Progenitor cell of endocrine pancreas (in vitro differentiated cells): Measurements from ENCODE around the gene PDIA6. TPM values are rescaled to one million over a fixed set of nuclear protein-coding genes. Genes with fewer than 3 reads are reported as not detected.

Experiments used
- DNase-seq: peaks from one replicate; pipeline ENCODE4 v3.0.0; 2021; ENCODE audit warnings: low spot score; ENCODE audit not compliant: unreplicated experiment
- H3K27ac Mint-ChIP-seq: 2 replicates; pipeline ENCODE4 v1.8.0; 2021; ENCODE audit warnings: mild to moderate bottlenecking, moderate library complexity, mixed read lengths
- H3K27me3 Mint-ChIP-seq: 2 replicates; pipeline ENCODE4 v1.8.0; 2021; ENCODE audit warnings: mixed read lengths
- H3K36me3 Mint-ChIP-seq: 2 replicates; pipeline ENCODE4 v1.8.0; 2022; ENCODE audit warnings: mixed read lengths; ENCODE audit not compliant: insufficient read depth
- H3K4me1 Mint-ChIP-seq: 2 replicates; pipeline ENCODE4 v1.8.0; 2021; ENCODE audit warnings: low read depth, mixed read lengths
- H3K4me3 Mint-ChIP-seq: 2 replicates; pipeline ENCODE4 v1.8.0; 2021; ENCODE audit warnings: low read depth, mild to moderate bottlenecking, moderate library complexity, mixed read lengths
- H3K9me3 Mint-ChIP-seq: 2 replicates; pipeline ENCODE4 v1.8.0; 2021; ENCODE audit warnings: low read depth, mixed read lengths
- total RNA-seq: library from RNA; stranded (reverse); gene quantifications from 2 replicates; pipeline ENCODE4 v1.2.1, GENCODE V29; 2021
- TF ChIP-seq, protein P1 (sequence below): fragments of 200-600 bp; sonication (generic); IDR thresholded peaks from one replicate; pipeline ENCODE4 v1.5.0; 2021; ENCODE audit warnings: antibody characterized with exemption, mild to moderate bottlenecking; ENCODE audit not compliant: unreplicated experiment

The PDIA6 gene
- total RNA-seq, 1 donor from 2014 or later = 249 TPM

DNA sequence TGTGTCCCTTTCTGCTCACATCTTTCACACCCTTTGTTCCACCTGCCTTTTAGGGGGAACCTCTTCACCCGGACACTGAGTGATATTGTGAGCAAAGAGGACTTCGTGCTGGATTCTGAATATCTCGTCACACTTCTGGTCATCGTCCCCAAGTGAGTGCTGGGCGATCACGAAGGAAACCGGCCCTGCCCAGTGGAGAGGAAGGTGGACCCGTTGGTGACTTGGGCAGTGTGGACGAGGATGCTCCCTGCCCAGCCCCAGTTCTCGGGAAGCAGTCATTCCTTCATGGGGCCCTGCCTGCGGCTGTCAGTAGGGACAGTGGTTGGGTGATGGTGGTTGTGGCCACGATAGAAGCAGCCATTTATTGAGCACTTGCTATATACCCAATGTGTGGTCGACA is 40.8 kb downstream of the PDIA6 start:
- H3K27ac Mint-ChIP-seq = no peak overlapping the region
- no peaks in the 10 kb centered on the region for H3K36me3 Mint-ChIP-seq
- H3K9me3 Mint-ChIP-seq = no peaks in the 10 kb centered on the region
- H3K27me3 Mint-ChIP-seq = no peaks in the 10 kb centered on the region
- H3K4me3 Mint-ChIP-seq = no peak overlapping the region
- no peaks in the 10 kb centered on the region for H3K4me1 Mint-ChIP-seq
- TF ChIP-seq, protein P1, sequence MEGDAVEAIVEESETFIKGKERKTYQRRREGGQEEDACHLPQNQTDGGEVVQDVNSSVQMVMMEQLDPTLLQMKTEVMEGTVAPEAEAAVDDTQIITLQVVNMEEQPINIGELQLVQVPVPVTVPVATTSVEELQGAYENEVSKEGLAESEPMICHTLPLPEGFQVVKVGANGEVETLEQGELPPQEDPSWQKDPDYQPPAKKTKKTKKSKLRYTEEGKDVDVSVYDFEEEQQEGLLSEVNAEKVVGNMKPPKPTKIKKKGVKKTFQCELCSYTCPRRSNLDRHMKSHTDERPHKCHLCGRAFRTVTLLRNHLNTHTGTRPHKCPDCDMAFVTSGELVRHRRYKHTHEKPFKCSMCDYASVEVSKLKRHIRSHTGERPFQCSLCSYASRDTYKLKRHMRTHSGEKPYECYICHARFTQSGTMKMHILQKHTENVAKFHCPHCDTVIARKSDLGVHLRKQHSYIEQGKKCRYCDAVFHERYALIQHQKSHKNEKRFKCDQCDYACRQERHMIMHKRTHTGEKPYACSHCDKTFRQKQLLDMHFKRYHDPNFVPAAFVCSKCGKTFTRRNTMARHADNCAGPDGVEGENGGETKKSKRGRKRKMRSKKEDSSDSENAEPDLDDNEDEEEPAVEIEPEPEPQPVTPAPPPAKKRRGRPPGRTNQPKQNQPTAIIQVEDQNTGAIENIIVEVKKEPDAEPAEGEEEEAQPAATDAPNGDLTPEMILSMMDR = no peak
- DNase-seq = no peak

DNA sequence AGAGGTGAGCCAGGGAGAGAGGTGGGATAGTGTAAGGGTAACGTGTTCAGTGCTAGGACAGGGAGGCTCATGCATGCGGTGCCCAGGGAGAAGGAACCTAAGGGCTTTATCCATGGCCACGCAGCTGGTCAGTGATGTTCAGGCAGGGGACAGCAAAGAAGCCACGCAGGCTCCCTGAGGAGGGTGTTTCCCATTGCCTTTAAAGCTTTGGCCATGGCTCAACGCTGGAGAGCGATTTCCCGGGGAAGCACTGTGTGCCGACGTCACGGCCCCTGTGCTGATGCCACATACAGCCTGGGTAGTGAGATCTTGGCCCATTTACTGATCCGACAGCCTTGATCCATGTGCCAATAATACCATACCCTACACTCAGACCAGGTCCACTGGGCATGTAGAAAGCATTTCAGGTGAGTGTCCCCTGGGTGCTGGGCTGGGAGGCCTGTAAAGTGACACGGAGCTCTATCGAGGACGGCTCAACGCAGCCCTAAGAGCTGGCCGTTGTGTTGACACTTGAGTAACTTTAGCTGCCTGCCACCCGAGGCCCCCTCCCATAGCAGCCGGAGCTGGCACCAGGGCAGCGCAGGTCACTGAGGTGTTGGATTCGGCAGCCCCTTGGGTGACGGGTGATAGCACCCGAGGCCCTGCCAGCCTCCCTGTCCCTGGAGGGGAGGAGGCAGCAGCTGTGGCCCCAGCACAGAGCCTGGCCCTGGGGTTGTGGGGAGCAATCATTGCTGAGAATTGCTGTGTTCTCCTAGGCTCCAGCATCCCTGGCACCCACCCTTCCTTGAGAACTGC is 41.4 kb downstream of the PDIA6 start:
- H3K4me3 Mint-ChIP-seq = no peak overlapping the region
- H3K9me3 Mint-ChIP-seq = no peaks in the 10 kb centered on the region
- H3K4me1 Mint-ChIP-seq = no peaks in the 10 kb centered on the region
- DNase-seq = no peak
- H3K36me3 Mint-ChIP-seq = no peaks in the 10 kb centered on the region
- no peak overlapping the region for H3K27ac Mint-ChIP-seq
- H3K27me3 Mint-ChIP-seq = no peaks in the 10 kb centered on the region
- TF ChIP-seq, protein P1 = no peak

DNA sequence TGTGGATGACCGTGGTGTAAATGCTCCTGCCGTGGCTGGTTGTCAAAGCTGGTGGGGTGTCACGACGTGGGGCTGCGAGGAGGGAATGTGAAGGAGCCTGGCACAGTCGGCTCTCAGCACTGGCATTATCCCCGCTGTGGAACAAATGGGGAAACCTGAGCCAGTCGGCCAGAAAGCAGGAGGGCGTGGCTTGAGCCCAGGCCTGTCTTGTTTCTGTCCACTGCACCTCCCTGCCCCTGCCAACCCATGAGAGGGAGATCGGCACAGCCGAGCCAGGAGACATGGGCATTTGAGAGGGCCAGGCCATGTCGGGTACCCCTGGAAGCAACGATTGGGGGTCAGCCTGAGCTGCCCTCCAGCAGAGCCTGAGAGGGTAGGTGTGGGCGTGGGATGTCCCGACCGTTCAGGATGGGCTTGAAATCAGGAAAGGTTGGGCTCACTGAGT is 44.5 kb downstream of the PDIA6 start:
- no peak for DNase-seq
- no peaks in the 10 kb centered on the region for H3K9me3 Mint-ChIP-seq
- no peaks in the 10 kb centered on the region for H3K27me3 Mint-ChIP-seq
- H3K36me3 Mint-ChIP-seq = no peaks in the 10 kb centered on the region
- H3K27ac Mint-ChIP-seq = no peak overlapping the region
- H3K4me3 Mint-ChIP-seq = no peak overlapping the region
- H3K4me1 Mint-ChIP-seq = no peaks in the 10 kb centered on the region
- TF ChIP-seq, protein P1 = no peak

DNA sequence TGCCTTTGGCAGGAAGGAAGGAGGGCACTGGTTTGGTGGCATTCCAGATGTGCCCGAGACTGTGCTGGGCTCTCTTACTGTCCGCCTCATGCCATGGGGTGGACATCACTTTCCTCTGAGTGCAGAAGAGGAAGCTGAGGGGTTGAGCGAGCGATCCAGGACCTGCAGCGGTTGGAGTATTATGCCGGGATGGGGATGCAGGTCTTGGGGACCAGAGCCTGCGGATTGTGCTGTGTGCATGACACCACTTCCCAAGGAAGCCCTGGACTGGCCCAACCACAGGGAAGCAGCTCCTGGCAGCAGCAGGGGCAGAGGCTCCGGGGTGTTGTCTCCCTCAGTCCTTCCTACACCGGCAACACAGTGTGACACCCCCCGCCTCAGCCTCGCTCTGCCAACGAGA is 46.7 kb downstream of the PDIA6 start:
- H3K27ac Mint-ChIP-seq = no peak overlapping the region
- H3K9me3 Mint-ChIP-seq = no peaks in the 10 kb centered on the region
- H3K27me3 Mint-ChIP-seq = peaks cover under 1% of the 10 kb centered on the region

DNA sequence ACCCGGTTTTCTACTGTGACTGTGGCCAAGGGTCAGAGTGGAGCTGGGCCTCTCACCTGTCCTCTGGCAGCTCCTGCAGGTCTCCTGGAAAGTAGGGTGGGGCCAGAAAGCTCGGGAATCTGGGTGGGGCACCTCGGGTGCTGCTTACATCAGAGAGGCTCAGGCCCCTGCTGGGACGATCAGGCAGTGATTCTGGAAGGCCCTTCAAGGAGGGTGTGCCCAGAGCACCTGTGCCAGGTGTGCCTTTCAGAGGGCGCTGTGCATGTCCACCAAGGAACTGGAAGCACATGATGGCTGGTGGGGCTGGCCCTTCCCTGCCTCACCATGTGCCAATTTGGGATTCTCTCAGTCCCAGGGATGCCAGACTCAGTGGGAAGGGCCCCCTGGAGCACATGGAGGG is 47.1 kb downstream of the PDIA6 start:
- H3K27me3 Mint-ChIP-seq = peaks cover 2% of the 10 kb centered on the region
- no peak overlapping the region for H3K4me3 Mint-ChIP-seq
- DNase-seq = no peak
- H3K4me1 Mint-ChIP-seq = no peaks in the 10 kb centered on the region
- TF ChIP-seq, protein P1 = no peak
- H3K9me3 Mint-ChIP-seq = no peaks in the 10 kb centered on the region
- no peaks in the 10 kb centered on the region for H3K36me3 Mint-ChIP-seq
- no peak overlapping the region for H3K27ac Mint-ChIP-seq

More for the DNA sequence above, 46.7 kb downstream of the PDIA6 start:
- H3K4me3 Mint-ChIP-seq = no peak overlapping the region
- no peaks in the 10 kb centered on the region for H3K4me1 Mint-ChIP-seq
- DNase-seq = no peak
- TF ChIP-seq, protein P1 = no peak
- H3K36me3 Mint-ChIP-seq = no peaks in the 10 kb centered on the region
